ENCODE data around the gene TMEM47. TPM values are rescaled to one million over a fixed set of nuclear protein-coding genes. Genes with fewer than 3 reads are reported as not detected.

The TMEM47 gene
- total and polyA plus RNA-seq, 2 of the 8 experiments (the other 6 are each of a cell fraction or from before 2014, with no cell fraction given), result 24.8 to 28.5 TPM

- TF ChIP-seq, protein P1, sequence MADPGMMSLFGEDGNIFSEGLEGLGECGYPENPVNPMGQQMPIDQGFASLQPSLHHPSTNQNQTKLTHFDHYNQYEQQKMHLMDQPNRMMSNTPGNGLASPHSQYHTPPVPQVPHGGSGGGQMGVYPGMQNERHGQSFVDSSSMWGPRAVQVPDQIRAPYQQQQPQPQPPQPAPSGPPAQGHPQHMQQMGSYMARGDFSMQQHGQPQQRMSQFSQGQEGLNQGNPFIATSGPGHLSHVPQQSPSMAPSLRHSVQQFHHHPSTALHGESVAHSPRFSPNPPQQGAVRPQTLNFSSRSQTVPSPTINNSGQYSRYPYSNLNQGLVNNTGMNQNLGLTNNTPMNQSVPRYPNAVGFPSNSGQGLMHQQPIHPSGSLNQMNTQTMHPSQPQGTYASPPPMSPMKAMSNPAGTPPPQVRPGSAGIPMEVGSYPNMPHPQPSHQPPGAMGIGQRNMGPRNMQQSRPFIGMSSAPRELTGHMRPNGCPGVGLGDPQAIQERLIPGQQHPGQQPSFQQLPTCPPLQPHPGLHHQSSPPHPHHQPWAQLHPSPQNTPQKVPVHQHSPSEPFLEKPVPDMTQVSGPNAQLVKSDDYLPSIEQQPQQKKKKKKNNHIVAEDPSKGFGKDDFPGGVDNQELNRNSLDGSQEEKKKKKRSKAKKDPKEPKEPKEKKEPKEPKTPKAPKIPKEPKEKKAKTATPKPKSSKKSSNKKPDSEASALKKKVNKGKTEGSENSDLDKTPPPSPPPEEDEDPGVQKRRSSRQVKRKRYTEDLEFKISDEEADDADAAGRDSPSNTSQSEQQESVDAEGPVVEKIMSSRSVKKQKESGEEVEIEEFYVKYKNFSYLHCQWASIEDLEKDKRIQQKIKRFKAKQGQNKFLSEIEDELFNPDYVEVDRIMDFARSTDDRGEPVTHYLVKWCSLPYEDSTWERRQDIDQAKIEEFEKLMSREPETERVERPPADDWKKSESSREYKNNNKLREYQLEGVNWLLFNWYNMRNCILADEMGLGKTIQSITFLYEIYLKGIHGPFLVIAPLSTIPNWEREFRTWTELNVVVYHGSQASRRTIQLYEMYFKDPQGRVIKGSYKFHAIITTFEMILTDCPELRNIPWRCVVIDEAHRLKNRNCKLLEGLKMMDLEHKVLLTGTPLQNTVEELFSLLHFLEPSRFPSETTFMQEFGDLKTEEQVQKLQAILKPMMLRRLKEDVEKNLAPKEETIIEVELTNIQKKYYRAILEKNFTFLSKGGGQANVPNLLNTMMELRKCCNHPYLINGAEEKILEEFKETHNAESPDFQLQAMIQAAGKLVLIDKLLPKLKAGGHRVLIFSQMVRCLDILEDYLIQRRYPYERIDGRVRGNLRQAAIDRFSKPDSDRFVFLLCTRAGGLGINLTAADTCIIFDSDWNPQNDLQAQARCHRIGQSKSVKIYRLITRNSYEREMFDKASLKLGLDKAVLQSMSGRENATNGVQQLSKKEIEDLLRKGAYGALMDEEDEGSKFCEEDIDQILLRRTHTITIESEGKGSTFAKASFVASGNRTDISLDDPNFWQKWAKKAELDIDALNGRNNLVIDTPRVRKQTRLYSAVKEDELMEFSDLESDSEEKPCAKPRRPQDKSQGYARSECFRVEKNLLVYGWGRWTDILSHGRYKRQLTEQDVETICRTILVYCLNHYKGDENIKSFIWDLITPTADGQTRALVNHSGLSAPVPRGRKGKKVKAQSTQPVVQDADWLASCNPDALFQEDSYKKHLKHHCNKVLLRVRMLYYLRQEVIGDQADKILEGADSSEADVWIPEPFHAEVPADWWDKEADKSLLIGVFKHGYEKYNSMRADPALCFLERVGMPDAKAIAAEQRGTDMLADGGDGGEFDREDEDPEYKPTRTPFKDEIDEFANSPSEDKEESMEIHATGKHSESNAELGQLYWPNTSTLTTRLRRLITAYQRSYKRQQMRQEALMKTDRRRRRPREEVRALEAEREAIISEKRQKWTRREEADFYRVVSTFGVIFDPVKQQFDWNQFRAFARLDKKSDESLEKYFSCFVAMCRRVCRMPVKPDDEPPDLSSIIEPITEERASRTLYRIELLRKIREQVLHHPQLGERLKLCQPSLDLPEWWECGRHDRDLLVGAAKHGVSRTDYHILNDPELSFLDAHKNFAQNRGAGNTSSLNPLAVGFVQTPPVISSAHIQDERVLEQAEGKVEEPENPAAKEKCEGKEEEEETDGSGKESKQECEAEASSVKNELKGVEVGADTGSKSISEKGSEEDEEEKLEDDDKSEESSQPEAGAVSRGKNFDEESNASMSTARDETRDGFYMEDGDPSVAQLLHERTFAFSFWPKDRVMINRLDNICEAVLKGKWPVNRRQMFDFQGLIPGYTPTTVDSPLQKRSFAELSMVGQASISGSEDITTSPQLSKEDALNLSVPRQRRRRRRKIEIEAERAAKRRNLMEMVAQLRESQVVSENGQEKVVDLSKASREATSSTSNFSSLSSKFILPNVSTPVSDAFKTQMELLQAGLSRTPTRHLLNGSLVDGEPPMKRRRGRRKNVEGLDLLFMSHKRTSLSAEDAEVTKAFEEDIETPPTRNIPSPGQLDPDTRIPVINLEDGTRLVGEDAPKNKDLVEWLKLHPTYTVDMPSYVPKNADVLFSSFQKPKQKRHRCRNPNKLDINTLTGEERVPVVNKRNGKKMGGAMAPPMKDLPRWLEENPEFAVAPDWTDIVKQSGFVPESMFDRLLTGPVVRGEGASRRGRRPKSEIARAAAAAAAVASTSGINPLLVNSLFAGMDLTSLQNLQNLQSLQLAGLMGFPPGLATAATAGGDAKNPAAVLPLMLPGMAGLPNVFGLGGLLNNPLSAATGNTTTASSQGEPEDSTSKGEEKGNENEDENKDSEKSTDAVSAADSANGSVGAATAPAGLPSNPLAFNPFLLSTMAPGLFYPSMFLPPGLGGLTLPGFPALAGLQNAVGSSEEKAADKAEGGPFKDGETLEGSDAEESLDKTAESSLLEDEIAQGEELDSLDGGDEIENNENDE (IDR thresholded peaks at IDR 0.05; ENCODE audit: insufficient replicate concordance, low read length), result no peak
- TF ChIP-seq SP2 (IDR thresholded peaks at IDR 0.05; ENCODE audit: low read length) (no peak), SP4 (IDR thresholded peaks at IDR 0.05; ENCODE audit: low read length) (no peak), CEBPB (IDR thresholded peaks at IDR 0.05; ENCODE audit: low read depth, low read length) (no peak), CHD1 (IDR thresholded peaks at IDR 0.05; ENCODE audit: low read depth, low read length) (no peak)
- TF ChIP-seq, protein P2, sequence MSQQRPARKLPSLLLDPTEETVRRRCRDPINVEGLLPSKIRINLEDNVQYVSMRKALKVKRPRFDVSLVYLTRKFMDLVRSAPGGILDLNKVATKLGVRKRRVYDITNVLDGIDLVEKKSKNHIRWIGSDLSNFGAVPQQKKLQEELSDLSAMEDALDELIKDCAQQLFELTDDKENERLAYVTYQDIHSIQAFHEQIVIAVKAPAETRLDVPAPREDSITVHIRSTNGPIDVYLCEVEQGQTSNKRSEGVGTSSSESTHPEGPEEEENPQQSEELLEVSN (IDR thresholded peaks at IDR 0.05), result no peak
Observed at GRCh38 chrX:34631479-34632220, 25.4 kb downstream of the TMEM47 start (continued).

Measured in H1 (cell line).